ENCODE measurements around the gene MARCKS.

Gene MARCKS

GRCh38 chr6:113857556-113858479, 673 bp downstream of the MARCKS start:
- Histone ChIP-seq H3K9me2 (replicated peaks; ENCODE audit: control insufficient read depth, low read length) (no peaks in the 10 kb centered on the region), H3F3A (ENCODE audit: control insufficient read depth, insufficient read depth) (0 out of 2 replicates have a peak, but pooled peaks cover 3% of the 10 kb centered on the region), H3K4me3 (ENCODE audit: low read length) (peak overlapping the region; percentile 68), H4K20me1 (ENCODE audit: control insufficient read depth, insufficient read depth, low read depth, low read length) (no peaks in the 10 kb centered on the region), H3K27me3 (ENCODE audit: control insufficient read depth, low read length) (peaks cover 55% of the 10 kb centered on the region), H3K9me3 (ENCODE audit: control insufficient read depth, insufficient read depth, low read length) (no peaks in the 10 kb centered on the region), H3K27ac (ENCODE audit: low read depth, low read length) (no peak overlapping the region), H3K4me2 (ENCODE audit: low read length) (peak overlapping the region; percentile 85), H3K79me2 (ENCODE audit: control insufficient read depth, low read length) (no peaks in the 10 kb centered on the region), H3K36me3 (ENCODE audit: control insufficient read depth, low read length) (no peaks in the 10 kb centered on the region), H3K4me1 (ENCODE audit: control insufficient read depth, low read length) (peaks cover 40% of the 10 kb centered on the region)
- TF ChIP-seq CTCF (IDR thresholded peaks at IDR 0.05; ENCODE audit: low read depth, low read length, poor library complexity, severe bottlenecking) (no peak), EZH2phosphoT487 (IDR thresholded peaks at IDR 0.05; ENCODE audit: borderline replicate concordance, low read length) (no peak)

- Histone ChIP-seq H3K4me2 (ENCODE audit: low read length) (peak overlapping the region; percentile 85), H3K27me3 (ENCODE audit: control insufficient read depth, low read length) (peaks cover 47% of the 10 kb centered on the region), H3K79me2 (ENCODE audit: control insufficient read depth, low read length) (no peaks in the 10 kb centered on the region), H3K9me3 (ENCODE audit: control insufficient read depth, insufficient read depth, low read length) (no peaks in the 10 kb centered on the region), H4K20me1 (ENCODE audit: control insufficient read depth, insufficient read depth, low read depth, low read length) (no peaks in the 10 kb centered on the region), H3K9me2 (replicated peaks; ENCODE audit: control insufficient read depth, low read length) (no peaks in the 10 kb centered on the region), H3K4me3 (ENCODE audit: low read length) (peak overlapping the region; percentile 68), H3K4me1 (ENCODE audit: control insufficient read depth, low read length) (peaks cover 40% of the 10 kb centered on the region), H3K27ac (ENCODE audit: low read depth, low read length) (no peak overlapping the region), H3F3A (ENCODE audit: control insufficient read depth, insufficient read depth) (0 out of 2 replicates have a peak, but pooled peaks cover 3% of the 10 kb centered on the region), H3K36me3 (ENCODE audit: control insufficient read depth, low read length) (no peaks in the 10 kb centered on the region)
- TF ChIP-seq EZH2phosphoT487 (IDR thresholded peaks at IDR 0.05; ENCODE audit: borderline replicate concordance, low read length) (peak; percentile 79; the same call in 1 of the 2 replicates), CTCF (IDR thresholded peaks at IDR 0.05; ENCODE audit: low read depth, low read length, poor library complexity, severe bottlenecking) (peak; percentile 81)
Observed at GRCh38 chr6:113858480-113859348, 1.6 kb downstream of the MARCKS start.

GRCh38 chr6:113859349-113860180, 2.4 kb downstream of the MARCKS start:
- Histone ChIP-seq H3K4me1 (ENCODE audit: control insufficient read depth, low read length) (peaks cover 38% of the 10 kb centered on the region), H3K27ac (ENCODE audit: low read depth, low read length) (no peak overlapping the region), H3K36me3 (ENCODE audit: control insufficient read depth, low read length) (no peaks in the 10 kb centered on the region), H3K4me3 (ENCODE audit: low read length) (0 out of 2 replicates have a peak overlapping the region, but pooled peaks have one; percentile 68), H4K20me1 (ENCODE audit: control insufficient read depth, insufficient read depth, low read depth, low read length) (no peaks in the 10 kb centered on the region), H3K79me2 (ENCODE audit: control insufficient read depth, low read length) (no peaks in the 10 kb centered on the region), H3K4me2 (ENCODE audit: low read length) (peak overlapping the region; percentile 85; the same call in 1 of the 2 replicates), H3K27me3 (ENCODE audit: control insufficient read depth, low read length) (peaks cover 38% of the 10 kb centered on the region), H3F3A (ENCODE audit: control insufficient read depth, insufficient read depth) (0 out of 2 replicates have a peak, but pooled peaks cover 3% of the 10 kb centered on the region), H3K9me2 (replicated peaks; ENCODE audit: control insufficient read depth, low read length) (no peaks in the 10 kb centered on the region), H3K9me3 (ENCODE audit: control insufficient read depth, insufficient read depth, low read length) (no peaks in the 10 kb centered on the region)
- TF ChIP-seq CTCF (IDR thresholded peaks at IDR 0.05; ENCODE audit: low read depth, low read length, poor library complexity, severe bottlenecking): no peak
- no peak for TF ChIP-seq EZH2phosphoT487 (IDR thresholded peaks at IDR 0.05; ENCODE audit: borderline replicate concordance, low read length)

All from DOHH2 (cell line).